ENCODE data around the gene MUC7.
"Not testable (repeated sequence)": the region's sequence is repeated elsewhere in the genome, so short reads cannot be mapped to it uniquely, and the experiment has no call there.

The MUC7 gene

GRCh38 chr4:70471897-70472296 is at the start of gene MUC7:
TSS of gene MUC7 (plus strand) at chr4:70472197. CDS start at chr4:70474022, 1,825 bp downstream.
- no peak for DNase-seq

- no peak for DNase-seq
These were observed 46.7 kb upstream of the MUC7 start for GRCh38 chr4:70425306-70425705.

- no peak for DNase-seq
These were observed 45.2 kb upstream of the MUC7 start for GRCh38 chr4:70426789-70427188.

- DNase-seq: no peak
These were observed 34.8 kb upstream of the MUC7 start for GRCh38 chr4:70437197-70437596.

- DNase-seq: no peak
These were observed 29.5 kb upstream of the MUC7 start for GRCh38 chr4:70442474-70442873.

- no peak for DNase-seq
These were observed 28.7 kb upstream of the MUC7 start for GRCh38 chr4:70443329-70443728.

- DNase-seq: no peak
These were observed 22.8 kb upstream of the MUC7 start for GRCh38 chr4:70449220-70449619.

GRCh38 chr4:70452946-70453345 is 19.1 kb upstream of the MUC7 start:
- no peak for DNase-seq

- DNase-seq: no peak
These were observed 8.7 kb upstream of the MUC7 start for GRCh38 chr4:70463335-70463734.

GRCh38 chr4:70473679-70474078 is 1.7 kb downstream of the MUC7 start:
- DNase-seq: no peak

GRCh38 chr4:70488748-70489147 is 16.8 kb downstream of the MUC7 start:
- DNase-seq: no peak

- DNase-seq: no peak
These were observed 24.2 kb downstream of the MUC7 start for GRCh38 chr4:70496231-70496630.

GRCh38 chr4:70501838-70502237 is 29.8 kb downstream of the MUC7 start:
- DNase-seq: not testable (repeated sequence)

- DNase-seq: no peak
These were observed 32.7 kb downstream of the MUC7 start for GRCh38 chr4:70504733-70505132.

GRCh38 chr4:70505151-70505748 is 33.3 kb downstream of the MUC7 start:
- peak; percentile 45 for DNase-seq

- DNase-seq: no peak
These were observed 36.8 kb downstream of the MUC7 start for GRCh38 chr4:70508801-70509200.

- DNase-seq: no peak
These were observed 39.4 kb downstream of the MUC7 start for GRCh38 chr4:70511365-70511764.

GRCh38 chr4:70515367-70516250 is 43.6 kb downstream of the MUC7 start:
- no peak for DNase-seq

GRCh38 chr4:70518269-70518668 is 46.3 kb downstream of the MUC7 start, which contains the start of gene AMTN:
TSS of gene AMTN (plus strand) at chr4:70518569. CDS start at chr4:70518778, 209 bp downstream.
- no peak for DNase-seq

GRCh38 chr4:70518716-70519115 is 46.7 kb downstream of the MUC7 start:
- no peak for DNase-seq

GRCh38 chr4:70522626-70523025 is 50.6 kb downstream of the MUC7 start:
- DNase-seq: no peak

GRCh38 chr4:70530997-70531396 is 59.0 kb downstream of the MUC7 start:
- no peak for DNase-seq

GRCh38 chr4:70531981-70532380 is 60.0 kb downstream of the MUC7 start:
- no peak for DNase-seq

All from activated naive CD4-positive, alpha-beta T cell treated with Interleukin-2 at 50 U/mL for 16 hours (primary cell).